Measurements from ENCODE around the gene MUC6. TPM values are rescaled to one million over a fixed set of nuclear protein-coding genes. Genes with fewer than 3 reads are reported as not detected.
A peak's percentile ranks its signal among the peaks of the same experiment; 100 is the strongest.

Gene MUC6
- total RNA-seq, 1 experiment from 2014 or later, result not detected

DNA sequence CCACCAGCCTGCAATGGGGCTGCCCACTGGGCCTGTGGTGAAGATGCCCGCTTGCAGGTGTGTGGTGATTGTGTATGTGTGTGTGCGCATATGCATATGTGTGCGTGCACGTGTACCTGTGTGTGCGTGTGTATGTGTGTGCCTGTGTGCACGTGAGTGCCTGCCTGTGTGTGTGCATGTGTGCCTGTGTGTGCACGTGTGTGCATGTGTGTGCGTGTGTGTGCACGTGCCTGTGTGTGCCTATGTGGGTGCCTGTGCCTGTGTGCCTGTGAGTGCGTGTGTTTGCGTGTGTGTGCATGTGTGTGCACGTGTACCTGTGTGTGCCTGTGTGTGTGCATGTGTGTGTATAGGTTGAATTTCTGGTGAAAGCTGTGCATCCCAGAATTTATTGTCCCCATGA is 2.4 kb upstream of the MUC6 start:
- TF ChIP-seq, protein P1, sequence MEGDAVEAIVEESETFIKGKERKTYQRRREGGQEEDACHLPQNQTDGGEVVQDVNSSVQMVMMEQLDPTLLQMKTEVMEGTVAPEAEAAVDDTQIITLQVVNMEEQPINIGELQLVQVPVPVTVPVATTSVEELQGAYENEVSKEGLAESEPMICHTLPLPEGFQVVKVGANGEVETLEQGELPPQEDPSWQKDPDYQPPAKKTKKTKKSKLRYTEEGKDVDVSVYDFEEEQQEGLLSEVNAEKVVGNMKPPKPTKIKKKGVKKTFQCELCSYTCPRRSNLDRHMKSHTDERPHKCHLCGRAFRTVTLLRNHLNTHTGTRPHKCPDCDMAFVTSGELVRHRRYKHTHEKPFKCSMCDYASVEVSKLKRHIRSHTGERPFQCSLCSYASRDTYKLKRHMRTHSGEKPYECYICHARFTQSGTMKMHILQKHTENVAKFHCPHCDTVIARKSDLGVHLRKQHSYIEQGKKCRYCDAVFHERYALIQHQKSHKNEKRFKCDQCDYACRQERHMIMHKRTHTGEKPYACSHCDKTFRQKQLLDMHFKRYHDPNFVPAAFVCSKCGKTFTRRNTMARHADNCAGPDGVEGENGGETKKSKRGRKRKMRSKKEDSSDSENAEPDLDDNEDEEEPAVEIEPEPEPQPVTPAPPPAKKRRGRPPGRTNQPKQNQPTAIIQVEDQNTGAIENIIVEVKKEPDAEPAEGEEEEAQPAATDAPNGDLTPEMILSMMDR (conservative IDR thresholded peaks at IDR 0.05), result no peak
- Histone ChIP-seq H3K27me3 (ENCODE audit: insufficient read depth, low read length) (no peaks in the 10 kb centered on the region), H3K79me2 (ENCODE audit: insufficient read depth, low read length) (no peaks in the 10 kb centered on the region), H3K23ac (ENCODE audit: insufficient read length, low read depth, low read length) (peak overlapping the region; percentile 96), H4K5ac (ENCODE audit: insufficient read length, low read depth, low read length) (peak overlapping the region; percentile 98), H3K56ac (ENCODE audit: insufficient read length, low read depth, low read length) (no peak overlapping the region), H3K27ac (ENCODE audit: insufficient read length, low read depth, low read length) (no peak overlapping the region), H3K14ac (ENCODE audit: insufficient read depth, low read length) (no peak overlapping the region; the same call in 1 of the 2 replicates), H3K4me1 (ENCODE audit: insufficient read depth, low read length) (no peaks in the 10 kb centered on the region), H2BK20ac (ENCODE audit: low read depth, low read length, poor library complexity, severe bottlenecking) (no peak overlapping the region), H4K91ac (ENCODE audit: insufficient read length, low read depth, low read length) (no peak overlapping the region), H2BK5ac (ENCODE audit: insufficient read length, low read length) (no peak overlapping the region), H3T11ph (ENCODE audit: low read length) (no peak overlapping the region), H4K8ac (replicated peaks; ENCODE audit: insufficient read length, low read depth, low read length) (peak overlapping the region; percentile 19), H2BK120ac (ENCODE audit: low read depth, low read length, poor library complexity, severe bottlenecking) (no peak overlapping the region), H4K20me1 (ENCODE audit: control insufficient read depth, insufficient read depth, insufficient read length) (no peaks in the 10 kb centered on the region), H3K4me2 (ENCODE audit: insufficient read depth, insufficient read length, low read length) (no peak overlapping the region), H3K4ac (ENCODE audit: low read depth, low read length) (no peak overlapping the region), H3K9me3 (ENCODE audit: control insufficient read depth, low read depth, low read length) (no peaks in the 10 kb centered on the region), H2AK5ac (ENCODE audit: insufficient read length, low read length) (no peak overlapping the region), H3K23me2 (ENCODE audit: insufficient read length, low read depth, low read length, poor library complexity, severe bottlenecking) (no peaks in the 10 kb centered on the region), H2AFZ (ENCODE audit: low read length) (no peak overlapping the region), H3K18ac (ENCODE audit: insufficient read length, low read depth, low read length) (no peak overlapping the region), H2BK12ac (ENCODE audit: insufficient read length, low read depth, low read length) (no peak overlapping the region), H2BK15ac (ENCODE audit: low read depth, low read length) (no peak overlapping the region), H3K79me1 (ENCODE audit: insufficient read depth, low read depth, low read length, poor library complexity, severe bottlenecking) (no peaks in the 10 kb centered on the region), H3K9ac (ENCODE audit: extremely low read depth, insufficient read length, low read length) (no peak overlapping the region)
- no CpG with 5 or more reads among the region's 12 CpGs for WGBS (ENCODE audit: extremely low coverage, insufficient read length, low lambda C conversion rate)
- H3K9me3 Mint-ChIP-seq, result no peaks in the 10 kb centered on the region
- peak overlapping the region in 1 of 3 experiments; percentile 66; a peak in 2 of 7 replicates for H3K27ac Mint-ChIP-seq
- no peaks in the 10 kb centered on the region for H3K4me1 Mint-ChIP-seq
- DNase-seq, result no peak
- no peaks in the 10 kb centered on the region for H3K36me3 Mint-ChIP-seq (ENCODE audit: insufficient read depth in 1 of 3, low read depth in 3 of 3)
- H3K4me3 Mint-ChIP-seq, result peak overlapping the region in 1 of 2 experiments; percentile 11; a peak in 1 of 5 replicates
- H3K27me3 Mint-ChIP-seq (ENCODE audit: low read depth), result no peaks in the 10 kb centered on the region; the same call in 1 of the 2 replicates

All from H9 (cell line).